MM.1S (cell line): ENCODE results near the gene AMH.
A peak's percentile ranks its signal among the peaks of the same experiment; 100 is the strongest.

Source experiments
- DNase-seq: peaks from one replicate; pipeline ENCODE4 v3.0.0-alpha.2; 2015
- H2AFZ ChIP-seq: fragments of 300-600 bp; sonication (generic); 2 replicates; pipeline ENCODE4 v1.6.0; 2016; ENCODE audit warnings: antibody characterized with exemption, low read length
- H3F3A ChIP-seq: fragments of 300-600 bp; sonication (generic); 2 replicates; pipeline ENCODE4 v1.6.1; 2016; ENCODE audit warnings: mild to moderate bottlenecking, antibody characterized with exemption, low read length, moderate library complexity, mixed read lengths; ENCODE audit not compliant: insufficient read depth
- H3K27ac ChIP-seq: fragments of 300-600 bp; sonication (generic); 2 replicates; pipeline ENCODE4 v1.5.1; 2016; ENCODE audit warnings: mild to moderate bottlenecking, low read length
- H3K27me3 ChIP-seq: fragments of 300-600 bp; sonication (generic); replicated peaks from 2 replicates; pipeline ENCODE4 v1.6.0; 2016; ENCODE audit warnings: low read length; ENCODE audit not compliant: insufficient read depth
- H3K36me3 ChIP-seq: fragments of 300-600 bp; sonication (generic); replicated peaks from 2 replicates; pipeline ENCODE4 v1.6.1; 2016; ENCODE audit warnings: mild to moderate bottlenecking, low read length, mixed read lengths; ENCODE audit not compliant: insufficient read depth
- H3K4me1 ChIP-seq: fragments of 300-600 bp; sonication (generic); 2 replicates; pipeline ENCODE4 v1.6.1; 2016; ENCODE audit warnings: low read length, mixed read lengths
- H3K4me2 ChIP-seq: fragments of 300-600 bp; sonication (generic); 2 replicates; pipeline ENCODE4 v1.6.0; 2016; ENCODE audit warnings: low read depth, low read length
- H3K4me3 ChIP-seq: fragments of 300-600 bp; sonication (generic); 2 replicates; pipeline ENCODE4 v1.5.1; 2016; ENCODE audit warnings: low read length, mixed read lengths
- H3K79me2 ChIP-seq: fragments of 300-600 bp; sonication (generic); 2 replicates; pipeline ENCODE4 v1.6.1; 2016; ENCODE audit warnings: mixed run types, low read length, mixed read lengths
- H3K9ac ChIP-seq: fragments of 300-600 bp; sonication (generic); 2 replicates; pipeline ENCODE4 v1.6.1; 2016; ENCODE audit warnings: low read length, mixed read lengths
- H3K9me2 ChIP-seq: fragments of 300-600 bp; sonication (generic); replicated peaks from 2 replicates; pipeline ENCODE4 v1.6.1; 2016; ENCODE audit warnings: mild to moderate bottlenecking, low read length, mixed read lengths; ENCODE audit not compliant: insufficient read depth
- H3K9me3 ChIP-seq: fragments of 300-600 bp; sonication (generic); replicated peaks from 2 replicates; pipeline ENCODE4 v1.6.1; 2016; ENCODE audit warnings: mild to moderate bottlenecking, low read length, mixed read lengths; ENCODE audit not compliant: insufficient read depth
- H4K20me1 ChIP-seq: fragments of 300-600 bp; sonication (generic); 2 replicates; pipeline ENCODE4 v1.6.1; 2016; ENCODE audit warnings: mild to moderate bottlenecking, low read length, moderate library complexity, mixed read lengths; ENCODE audit not compliant: insufficient read depth
- EZH2 ChIP-seq: fragments of 300-600 bp; sonication (generic); optimal IDR thresholded peaks from 2 replicates; pipeline ENCODE3; 2017; ENCODE audit warnings: low read depth, mild to moderate bottlenecking, antibody characterized with exemption, low read length, mixed read lengths
- EZH2phosphoT487 ChIP-seq: fragments of 300-600 bp; sonication (generic); IDR thresholded peaks from 2 replicates; pipeline ENCODE4 v1.6.1; 2018; ENCODE audit warnings: antibody characterized with exemption, low read length
- TF ChIP-seq, protein P1 (sequence below): fragments of 300-600 bp; sonication (generic); IDR thresholded peaks from 2 replicates; pipeline ENCODE4 v1.5.1; 2016; ENCODE audit warnings: antibody characterized with exemption, low read length, mixed read lengths

AMH gene

DNA sequence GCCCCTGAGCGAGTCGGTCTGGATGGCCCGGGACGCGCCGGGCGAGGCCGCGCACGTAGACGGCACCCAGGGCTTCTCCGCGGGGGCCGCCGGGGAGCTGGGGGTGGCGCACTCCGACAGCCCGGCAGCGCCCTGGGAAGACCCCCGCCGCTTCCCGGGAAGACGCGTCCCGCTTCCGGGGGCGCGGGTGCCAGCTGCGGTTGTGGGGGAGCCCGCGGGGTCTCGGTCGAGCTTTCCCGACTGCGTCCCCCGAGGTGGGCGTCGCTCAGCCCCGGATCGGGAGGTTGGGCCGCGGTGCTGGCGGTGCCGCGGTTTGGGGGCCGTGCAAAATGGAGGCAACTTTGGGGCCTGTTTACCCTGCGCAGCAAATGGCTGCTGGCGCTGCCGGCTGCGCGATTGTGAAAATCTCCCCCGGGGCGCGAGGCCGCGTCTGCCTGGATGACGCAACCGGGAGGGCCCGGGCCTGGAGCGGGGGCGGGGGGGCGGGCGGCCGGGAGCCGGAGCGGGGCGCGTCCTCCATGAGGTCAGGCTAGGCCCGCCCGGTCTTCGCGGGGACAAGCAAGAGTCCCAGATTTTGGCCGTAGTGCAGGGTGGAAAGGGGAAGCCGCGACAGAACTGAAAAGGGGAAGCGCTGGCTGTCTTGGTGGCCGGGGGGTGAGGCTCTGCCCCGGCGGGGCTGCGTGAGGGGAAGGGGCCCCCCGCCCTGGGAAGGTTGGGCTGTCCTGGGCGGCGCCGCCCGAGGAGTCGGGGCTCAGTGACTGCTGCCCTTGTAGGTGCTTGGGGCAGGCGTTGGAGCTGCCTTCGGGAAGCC is 21.5 kb downstream of the AMH start:
- Histone ChIP-seq H3K36me3 (peaks cover 17% of the 10 kb centered on the region), H3K27me3 (no peaks in the 10 kb centered on the region), H4K20me1 (peaks cover 38% of the 10 kb centered on the region), H3K27ac (peak overlapping the region; percentile 83), H2AFZ (no peak overlapping the region), H3K9me2 (no peaks in the 10 kb centered on the region), H3F3A (peaks cover 53% of the 10 kb centered on the region), H3K9ac (peak overlapping the region; percentile 97), H3K4me3 (peak overlapping the region; percentile 98), H3K9me3 (no peaks in the 10 kb centered on the region), H3K4me2 (peak overlapping the region; percentile 91), H3K4me1 (peaks cover 40% of the 10 kb centered on the region), H3K79me2 (peaks cover 72% of the 10 kb centered on the region)
- TF ChIP-seq EZH2phosphoT487 = no peak
- no peak for TF ChIP-seq EZH2
- TF ChIP-seq, protein P1, sequence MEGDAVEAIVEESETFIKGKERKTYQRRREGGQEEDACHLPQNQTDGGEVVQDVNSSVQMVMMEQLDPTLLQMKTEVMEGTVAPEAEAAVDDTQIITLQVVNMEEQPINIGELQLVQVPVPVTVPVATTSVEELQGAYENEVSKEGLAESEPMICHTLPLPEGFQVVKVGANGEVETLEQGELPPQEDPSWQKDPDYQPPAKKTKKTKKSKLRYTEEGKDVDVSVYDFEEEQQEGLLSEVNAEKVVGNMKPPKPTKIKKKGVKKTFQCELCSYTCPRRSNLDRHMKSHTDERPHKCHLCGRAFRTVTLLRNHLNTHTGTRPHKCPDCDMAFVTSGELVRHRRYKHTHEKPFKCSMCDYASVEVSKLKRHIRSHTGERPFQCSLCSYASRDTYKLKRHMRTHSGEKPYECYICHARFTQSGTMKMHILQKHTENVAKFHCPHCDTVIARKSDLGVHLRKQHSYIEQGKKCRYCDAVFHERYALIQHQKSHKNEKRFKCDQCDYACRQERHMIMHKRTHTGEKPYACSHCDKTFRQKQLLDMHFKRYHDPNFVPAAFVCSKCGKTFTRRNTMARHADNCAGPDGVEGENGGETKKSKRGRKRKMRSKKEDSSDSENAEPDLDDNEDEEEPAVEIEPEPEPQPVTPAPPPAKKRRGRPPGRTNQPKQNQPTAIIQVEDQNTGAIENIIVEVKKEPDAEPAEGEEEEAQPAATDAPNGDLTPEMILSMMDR = no peak
- peak; percentile 52 for DNase-seq

DNA sequence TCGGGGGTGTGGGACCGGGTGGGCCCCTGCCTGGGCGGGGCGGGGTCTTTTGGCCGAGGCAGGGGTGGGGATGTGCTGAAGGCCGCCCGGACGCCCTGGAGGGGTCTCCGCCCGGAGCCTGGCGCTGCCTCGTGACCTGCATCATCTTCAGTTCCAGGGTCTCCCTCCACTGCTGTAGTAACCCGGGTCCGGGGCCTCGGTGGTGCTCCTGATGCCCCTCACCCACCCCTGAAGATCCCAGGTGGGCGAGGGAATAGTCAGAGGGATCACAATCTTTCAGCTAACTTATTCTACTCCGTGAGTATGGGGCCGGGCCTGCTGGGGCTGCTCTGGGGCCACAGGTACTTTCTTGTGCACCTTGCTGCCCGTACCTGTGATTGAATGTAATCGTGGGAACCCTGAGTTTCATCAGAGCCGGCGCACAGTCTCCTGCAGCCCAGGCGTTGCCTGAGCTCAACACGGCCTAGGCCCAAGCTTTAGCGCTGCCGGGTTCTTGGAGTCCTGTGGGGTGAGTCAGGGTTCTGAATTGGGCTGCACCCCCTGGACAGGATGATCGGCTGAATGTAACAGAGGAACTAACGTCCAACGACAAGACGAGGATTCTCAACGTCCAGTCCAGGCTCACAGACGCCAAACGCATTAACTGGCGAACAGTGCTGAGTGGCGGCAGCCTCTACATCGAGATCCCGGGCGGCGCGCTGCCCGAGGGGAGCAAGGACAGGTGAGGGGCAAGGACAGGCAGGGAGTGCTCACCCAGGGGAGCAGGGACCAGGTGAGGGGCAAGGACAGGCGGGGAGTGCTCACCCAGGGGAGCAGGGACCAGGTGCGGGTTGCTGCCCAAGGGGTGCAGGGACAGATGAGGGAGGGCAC is 22.3 kb downstream of the AMH start:
- H3F3A ChIP-seq = peaks cover 51% of the 10 kb centered on the region
- peaks cover 37% of the 10 kb centered on the region for H3K4me1 ChIP-seq
- H3K27me3 ChIP-seq = no peaks in the 10 kb centered on the region
- peaks cover 38% of the 10 kb centered on the region for H4K20me1 ChIP-seq
- no peaks in the 10 kb centered on the region for H3K9me3 ChIP-seq
- peak overlapping the region; percentile 83; the same call in 1 of the 2 replicates for H3K27ac ChIP-seq
- TF ChIP-seq, protein P1 = no peak
- no peak for TF ChIP-seq EZH2phosphoT487
- TF ChIP-seq EZH2 = no peak
- no peaks in the 10 kb centered on the region for H3K9me2 ChIP-seq
- H2AFZ ChIP-seq = no peak overlapping the region
- H3K4me3 ChIP-seq = peak overlapping the region; percentile 98
- DNase-seq = peak; percentile 31
- H3K79me2 ChIP-seq = peaks cover 72% of the 10 kb centered on the region
- peak overlapping the region; percentile 83 for H3K9ac ChIP-seq
- peaks cover 17% of the 10 kb centered on the region for H3K36me3 ChIP-seq
- H3K4me2 ChIP-seq = peak overlapping the region; percentile 91

DNA sequence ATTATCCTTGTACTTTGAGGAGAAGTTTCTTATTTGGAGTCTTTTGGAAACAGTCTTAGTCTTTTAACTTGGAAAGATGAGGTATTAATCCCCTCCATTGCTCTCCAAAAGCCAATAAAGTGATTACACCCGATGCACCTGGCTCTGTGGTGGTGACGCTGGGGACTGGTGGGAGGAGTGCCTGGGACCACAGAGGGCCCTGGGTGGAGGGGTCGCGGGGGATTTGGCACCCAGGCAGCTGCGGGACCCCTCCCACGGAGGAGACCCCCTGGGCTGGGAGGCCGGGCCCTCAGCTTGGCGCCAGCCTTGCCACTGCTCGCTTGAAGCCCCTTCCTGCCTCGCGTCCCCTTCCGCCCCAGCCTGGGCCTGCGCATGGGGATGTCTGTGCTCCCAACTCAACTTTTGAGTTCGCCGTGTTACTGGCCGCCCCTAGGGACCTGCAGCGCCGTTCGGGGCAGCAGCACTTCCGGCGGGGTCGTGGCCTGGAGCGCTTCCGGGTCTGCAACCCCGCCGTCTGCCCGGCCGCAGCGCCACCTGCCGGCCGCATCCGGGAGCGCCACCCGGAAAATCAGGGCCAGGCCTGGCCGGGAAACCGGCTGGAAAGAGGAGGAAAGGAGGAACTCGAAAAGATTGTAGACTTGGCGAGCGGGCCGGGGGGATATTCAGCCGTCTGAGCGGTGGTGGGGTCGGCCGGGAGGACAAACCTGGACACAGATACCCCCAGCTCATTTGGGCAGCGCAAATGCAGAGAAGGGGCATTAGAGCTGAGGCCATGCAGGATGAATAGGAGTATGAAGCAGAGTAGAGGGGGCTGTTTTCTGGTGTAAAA is 24.4 kb downstream of the AMH start:
- peaks cover 64% of the 10 kb centered on the region for H3K79me2 ChIP-seq
- no peak overlapping the region for H2AFZ ChIP-seq
- peaks cover 47% of the 10 kb centered on the region for H3F3A ChIP-seq
- TF ChIP-seq EZH2phosphoT487 (no peak), EZH2 (no peak)
- TF ChIP-seq, protein P1 = peak; percentile 99
- H3K27ac ChIP-seq = peak overlapping the region; percentile 61
- H3K9me2 ChIP-seq = no peaks in the 10 kb centered on the region
- peak overlapping the region; percentile 75 for H3K4me2 ChIP-seq
- peak; percentile 94 for DNase-seq
- no peak overlapping the region; the same call in 1 of the 2 replicates for H3K9ac ChIP-seq
- H3K4me1 ChIP-seq = peaks cover 29% of the 10 kb centered on the region
- no peaks in the 10 kb centered on the region for H3K27me3 ChIP-seq
- H3K9me3 ChIP-seq = no peaks in the 10 kb centered on the region
- peak overlapping the region; percentile 18; the same call in 1 of the 2 replicates for H3K4me3 ChIP-seq
- peaks cover 17% of the 10 kb centered on the region for H3K36me3 ChIP-seq
- H4K20me1 ChIP-seq = peaks cover 38% of the 10 kb centered on the region
